DND-41 (cell line): Measurements from ENCODE around the gene ACOT13.

Experiments used
- ATAC-seq: fragments of 200-7000 bp; cut with Tn5 transposase; 3 replicates; pipeline ENCODE4 v1.9.1; 2021; ENCODE audit warnings: low read depth; ENCODE audit not compliant: insufficient read depth
- DNase-seq: peaks from one replicate; pipeline ENCODE4 v3.0.0-alpha.2; 2020
- H2AFZ ChIP-seq: 2 replicates; pipeline ENCODE4 v1.6.0; 2012; ENCODE audit warnings: low read depth, low read length
- H3K27ac ChIP-seq: 2 replicates; pipeline ENCODE4 v1.5.1; 2012; ENCODE audit warnings: low read length, inconsistent platforms
- H3K27me3 ChIP-seq: fragments of 200-600 bp; sonication (generic); 2 replicates; pipeline ENCODE4 v1.6.0; 2012; ENCODE audit warnings: low read length, mild to moderate bottlenecking, inconsistent platforms; ENCODE audit not compliant: insufficient read depth, poor library complexity
- H3K36me3 ChIP-seq: 2 replicates; pipeline ENCODE4 v1.5.1; 2012; ENCODE audit warnings: low read length, inconsistent platforms; ENCODE audit not compliant: insufficient read depth
- H3K4me1 ChIP-seq: 2 replicates; pipeline ENCODE4 v1.5.1; 2012; ENCODE audit warnings: mild to moderate bottlenecking, low read length; ENCODE audit not compliant: insufficient read depth
- H3K4me2 ChIP-seq: 2 replicates; pipeline ENCODE4 v1.6.0; 2012; ENCODE audit warnings: mild to moderate bottlenecking, moderate library complexity, low read length, inconsistent platforms; ENCODE audit not compliant: insufficient read depth
- H3K4me3 ChIP-seq, 2 experiments: fragments of 200-600 bp in 1 of 2; shearing (Covaris generic) in 1 of 2; 2 replicates each; pipeline ENCODE4 v1.5.1; 2012 to 2016; ENCODE audit warnings: inconsistent platforms in 2 of 2, low read length in 2 of 2, mild to moderate bottlenecking in 2 of 2, low read depth in 1 of 2, moderate library complexity in 1 of 2
- H3K79me2 ChIP-seq: 2 replicates; pipeline ENCODE4 v1.6.0; 2012; ENCODE audit warnings: low read length, inconsistent platforms; ENCODE audit not compliant: insufficient read depth
- H3K9ac ChIP-seq: 2 replicates; pipeline ENCODE4 v1.6.0; 2012; ENCODE audit warnings: low read depth, mild to moderate bottlenecking, inconsistent platforms, low read length, moderate library complexity
- H3K9me3 ChIP-seq: 2 replicates; pipeline ENCODE4 v1.5.1; 2012; ENCODE audit warnings: low read length, moderate library complexity, mild to moderate bottlenecking, inconsistent platforms; ENCODE audit not compliant: insufficient read depth, severe bottlenecking
- H4K20me1 ChIP-seq: 2 replicates; pipeline ENCODE4 v1.6.0; 2012; ENCODE audit warnings: low read length; ENCODE audit not compliant: insufficient read depth
- CTCF ChIP-seq: IDR thresholded peaks from 2 replicates; pipeline ENCODE4 v1.5.1; 2012; ENCODE audit warnings: borderline replicate concordance, low read length, moderate library complexity, mild to moderate bottlenecking; ENCODE audit not compliant: poor library complexity, severe bottlenecking; ENCODE audit errors: extremely low read depth
- EZH2 ChIP-seq: IDR thresholded peaks from 3 replicates; pipeline ENCODE4 v1.6.1; 2012; ENCODE audit warnings: borderline replicate concordance, low read depth, mild to moderate bottlenecking, moderate library complexity, low read length, inconsistent platforms; ENCODE audit not compliant: severe bottlenecking

ACOT13 gene

GRCh38 chr6:24621626-24622289 lies 45.1 kb upstream of the ACOT13 start:
- ATAC-seq: no peak
- Histone ChIP-seq H3K9ac (no peak overlapping the region), H3K27ac (no peak overlapping the region), H3K36me3 (no peaks in the 10 kb centered on the region), H3K79me2 (no peaks in the 10 kb centered on the region), H4K20me1 (no peaks in the 10 kb centered on the region), H3K9me3 (no peaks in the 10 kb centered on the region), H3K4me2 (no peak overlapping the region), H3K4me1 (no peaks in the 10 kb centered on the region), H3K27me3 (peaks cover 3% of the 10 kb centered on the region), H3K4me3 (no peak overlapping the region), H2AFZ (no peak overlapping the region)
- DNase-seq: no peak
- TF ChIP-seq CTCF: no peak
- TF ChIP-seq EZH2: no peak

- ATAC-seq: no peak
- no peaks in the 10 kb centered on the region for H4K20me1 ChIP-seq
- no peak for TF ChIP-seq EZH2
- H3K4me2 ChIP-seq: no peak overlapping the region
- peaks cover 20% of the 10 kb centered on the region for H3K27me3 ChIP-seq
- H3K4me1 ChIP-seq: no peaks in the 10 kb centered on the region
- no peaks in the 10 kb centered on the region for H3K79me2 ChIP-seq
- no peaks in the 10 kb centered on the region for H3K9me3 ChIP-seq
- no peak overlapping the region for H3K9ac ChIP-seq
- no peak overlapping the region for H3K27ac ChIP-seq
- DNase-seq: no peak
- no peaks in the 10 kb centered on the region for H3K36me3 ChIP-seq
- no peak overlapping the region; the same call in 1 of the 2 replicates for H2AFZ ChIP-seq
- H3K4me3 ChIP-seq: no peak overlapping the region
These were observed 35.9 kb upstream of the ACOT13 start for GRCh38 chr6:24630856-24631505.

GRCh38 chr6:24631671-24632070 lies 35.2 kb upstream of the ACOT13 start:
- H3K79me2 ChIP-seq: no peaks in the 10 kb centered on the region
- no peak overlapping the region for H3K4me2 ChIP-seq
- no peak for TF ChIP-seq CTCF
- no peak for TF ChIP-seq EZH2
- no peak for ATAC-seq
- no peaks in the 10 kb centered on the region for H3K4me1 ChIP-seq
- no peak overlapping the region for H3K9ac ChIP-seq
- no peak overlapping the region for H3K4me3 ChIP-seq
- no peaks in the 10 kb centered on the region for H3K36me3 ChIP-seq
- no peak for DNase-seq
- H3K27ac ChIP-seq: no peak overlapping the region
- no peak overlapping the region for H2AFZ ChIP-seq
- H4K20me1 ChIP-seq: no peaks in the 10 kb centered on the region
- H3K9me3 ChIP-seq: no peaks in the 10 kb centered on the region
- peaks cover 18% of the 10 kb centered on the region for H3K27me3 ChIP-seq

GRCh38 chr6:24632573-24632972 lies 34.3 kb upstream of the ACOT13 start:
- no peak overlapping the region for H2AFZ ChIP-seq
- no peak overlapping the region for H3K27ac ChIP-seq
- H3K27me3 ChIP-seq: peaks cover 18% of the 10 kb centered on the region
- no peaks in the 10 kb centered on the region for H3K79me2 ChIP-seq
- no peak overlapping the region for H3K4me2 ChIP-seq
- no peaks in the 10 kb centered on the region for H4K20me1 ChIP-seq
- H3K4me3 ChIP-seq: no peak overlapping the region
- ATAC-seq (no peak), DNase-seq (no peak)
- H3K9ac ChIP-seq: no peak overlapping the region
- H3K9me3 ChIP-seq: no peaks in the 10 kb centered on the region
- H3K4me1 ChIP-seq: no peaks in the 10 kb centered on the region
- no peaks in the 10 kb centered on the region for H3K36me3 ChIP-seq
- TF ChIP-seq CTCF (no peak), EZH2 (no peak)
